Measurements from ENCODE around the gene CACNA2D1. TPM values are rescaled to one million over a fixed set of nuclear protein-coding genes. Genes with fewer than 3 reads are reported as not detected.
"Not testable (repeated sequence)": the region's sequence is repeated elsewhere in the genome, so short reads cannot be mapped to it uniquely, and the experiment has no call there.

The CACNA2D1 gene
- polyA plus RNA-seq, 1 donor: 33.9 TPM

GRCh38 chr7:82166260-82167015, 277.1 kb downstream of the CACNA2D1 start:
- no peak for DNase-seq

GRCh38 chr7:82164813-82165212, 278.8 kb downstream of the CACNA2D1 start:
- no peak for DNase-seq

- no peak for DNase-seq
These were observed 279.2 kb downstream of the CACNA2D1 start for GRCh38 chr7:82164410-82164809.

GRCh38 chr7:82163586-82163985, 280.0 kb downstream of the CACNA2D1 start:
- DNase-seq: no peak

GRCh38 chr7:82162289-82162688, 281.3 kb downstream of the CACNA2D1 start:
- no peak for DNase-seq

GRCh38 chr7:82158327-82158726, 285.2 kb downstream of the CACNA2D1 start:
- no peak for DNase-seq

GRCh38 chr7:82156893-82157292, 286.7 kb downstream of the CACNA2D1 start:
- peak; percentile 34 for DNase-seq

- DNase-seq: peak; percentile 35
These were observed 287.4 kb downstream of the CACNA2D1 start for GRCh38 chr7:82156168-82156567.

GRCh38 chr7:82154728-82155127, 288.8 kb downstream of the CACNA2D1 start:
- no peak for DNase-seq

GRCh38 chr7:82153776-82154175, 289.8 kb downstream of the CACNA2D1 start:
- no peak for DNase-seq

GRCh38 chr7:82152858-82153257, 290.7 kb downstream of the CACNA2D1 start:
- no peak for DNase-seq

GRCh38 chr7:82146491-82146890, 297.1 kb downstream of the CACNA2D1 start:
- no peak for DNase-seq

GRCh38 chr7:82142263-82142864, 301.2 kb downstream of the CACNA2D1 start:
- DNase-seq: no peak

GRCh38 chr7:82141427-82141826, 302.1 kb downstream of the CACNA2D1 start:
- DNase-seq: no peak

GRCh38 chr7:82140608-82141007, 303.0 kb downstream of the CACNA2D1 start:
- not testable (repeated sequence) for DNase-seq

- DNase-seq: no peak
These were observed 312.4 kb downstream of the CACNA2D1 start for GRCh38 chr7:82131215-82131614.

GRCh38 chr7:82129091-82129490, 314.5 kb downstream of the CACNA2D1 start:
- DNase-seq: no peak

GRCh38 chr7:82128546-82128945, 315.0 kb downstream of the CACNA2D1 start:
- no peak for DNase-seq

- DNase-seq: no peak
These were observed 317.0 kb downstream of the CACNA2D1 start for GRCh38 chr7:82126576-82126975.

GRCh38 chr7:82124445-82124844, 319.1 kb downstream of the CACNA2D1 start:
- no peak for DNase-seq

GRCh38 chr7:82122275-82122674, 321.3 kb downstream of the CACNA2D1 start:
- DNase-seq: no peak

GRCh38 chr7:82114237-82114636, 329.3 kb downstream of the CACNA2D1 start:
- DNase-seq: no peak

- no peak for DNase-seq
These were observed 333.3 kb downstream of the CACNA2D1 start for GRCh38 chr7:82110146-82110840.
